Esophagus muscularis mucosa (tissue), 4 donors: ENCODE measurements around the gene CAPZB.

Source experiments
- CTCF ChIP-seq, 3 experiments: fragments of 200-600 bp in 2 of 3; fragments of 450-650 bp in 1 of 3; sonication (generic) in 2 of 3; IDR thresholded peaks; one replicate each; pipeline ENCODE4 v1.5.1; 2017 to 2019; ENCODE audit warnings: antibody characterized with exemption in 3 of 3, mild to moderate bottlenecking in 2 of 3, moderate library complexity in 1 of 3
- EP300 ChIP-seq: sonication (generic); formaldehyde crosslinking; IDR thresholded peaks from one replicate; pipeline ENCODE4 v1.6.1; 2017; ENCODE audit warnings: antibody characterized with exemption
- POLR2A ChIP-seq: fragments of 450-650 bp; IDR thresholded peaks from one replicate; pipeline ENCODE4 v1.6.1; 2017; ENCODE audit warnings: antibody characterized with exemption, moderate library complexity, mild to moderate bottlenecking, low read depth

GRCh38 chr1:19495799-19496526 is 10.6 kb upstream of the CAPZB start:
- no peak for TF ChIP-seq CTCF (IDR thresholded peaks at IDR 0.05)
- TF ChIP-seq POLR2A, result no peak
- no peak for TF ChIP-seq EP300
